Activated T-cell treated with anti-CD3 and anti-CD28 coated beads, Interleukin-2, amount 50 U/mL, for 48 hours (primary cell): ENCODE results near the gene COBL.

Experiments
- DNase-seq, 2 experiments: peaks; one replicate each; pipeline ENCODE4 v3.0.0-alpha.2; 2020

COBL gene

DNA sequence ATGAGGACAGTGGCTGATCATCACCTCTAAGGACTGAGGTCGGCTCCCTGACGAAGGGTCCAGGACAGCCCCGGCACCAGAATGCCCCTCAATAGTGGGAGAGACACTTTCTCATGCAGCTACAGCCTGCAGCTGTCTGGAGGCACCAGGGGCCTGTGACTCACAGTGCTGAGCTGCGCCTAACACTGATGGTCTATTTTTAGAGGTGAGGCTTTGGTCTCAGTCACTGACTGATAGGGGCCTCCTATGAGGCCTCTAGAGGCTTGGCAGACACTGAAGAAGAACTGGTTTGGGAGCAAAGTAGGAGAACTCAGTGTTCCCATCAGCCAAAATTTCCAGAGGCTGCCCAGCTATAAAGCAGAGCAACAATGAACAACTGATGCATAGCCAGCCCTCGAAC lies 130.1 kb downstream of the COBL start:
- no peak for DNase-seq

DNA sequence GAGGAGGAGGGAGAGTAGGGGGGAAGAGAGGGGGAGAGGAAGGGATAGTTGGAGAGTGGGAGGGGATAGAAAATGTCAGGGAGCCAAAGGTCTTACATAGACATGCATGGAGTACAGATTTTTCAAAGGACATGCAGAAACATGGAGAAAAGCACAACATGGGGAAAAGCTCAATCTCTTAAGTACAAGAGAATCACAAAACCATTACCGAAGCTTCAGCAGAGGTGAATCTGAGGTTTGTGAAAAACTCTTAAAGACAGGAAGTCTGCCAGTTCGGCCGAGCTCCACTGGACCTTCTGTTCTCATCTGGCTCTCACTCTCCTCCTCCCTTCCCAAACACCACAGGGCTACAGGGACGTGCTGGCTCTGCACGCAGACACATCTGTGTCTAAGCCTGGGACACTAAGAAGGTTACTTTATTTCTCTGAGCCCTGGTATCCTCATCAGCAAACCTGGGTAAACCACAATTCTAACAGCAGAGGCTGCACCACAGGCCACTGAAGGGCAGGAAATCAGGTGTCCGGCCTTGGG lies 133.9 kb downstream of the COBL start:
- DNase-seq: no peak

DNA sequence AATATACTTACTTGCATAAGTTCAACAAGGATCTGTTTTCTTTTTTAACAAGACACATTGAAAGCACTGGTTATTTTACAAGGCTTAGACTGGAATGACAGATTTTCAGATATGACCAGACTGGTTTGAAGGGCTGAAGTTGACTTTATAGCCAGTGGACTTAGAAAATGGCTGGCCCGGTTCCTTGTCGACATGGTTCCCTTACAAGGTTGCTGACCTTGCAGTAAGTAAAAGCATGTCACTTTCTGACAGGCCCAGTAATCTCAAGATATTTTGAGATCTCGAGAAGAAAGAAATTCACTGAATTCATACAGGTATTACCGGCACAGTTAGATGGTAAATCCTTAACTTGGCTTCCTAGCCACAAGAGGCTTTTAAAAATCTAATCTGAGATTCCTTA lies 136.5 kb downstream of the COBL start:
- no peak for DNase-seq

DNA sequence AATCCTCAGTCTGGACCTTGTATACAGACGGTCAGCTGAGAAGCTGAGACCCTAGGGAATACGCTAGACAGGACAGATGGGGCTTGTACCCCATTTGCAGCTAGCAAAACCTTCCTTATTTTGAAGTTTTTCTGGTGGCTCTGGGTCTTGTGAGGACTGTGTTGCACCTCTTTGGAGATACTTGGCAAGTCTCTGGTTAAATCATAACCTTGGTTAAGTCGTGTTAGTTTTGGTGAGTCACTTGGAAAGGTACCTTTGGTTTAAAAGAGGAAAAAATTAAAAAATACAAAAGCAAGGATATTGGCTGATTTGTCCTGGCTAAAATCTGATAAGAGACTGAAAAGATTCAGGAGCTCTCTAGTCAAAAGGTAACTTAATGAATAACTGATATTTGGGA lies 140.6 kb downstream of the COBL start:
- no peak for DNase-seq

DNA sequence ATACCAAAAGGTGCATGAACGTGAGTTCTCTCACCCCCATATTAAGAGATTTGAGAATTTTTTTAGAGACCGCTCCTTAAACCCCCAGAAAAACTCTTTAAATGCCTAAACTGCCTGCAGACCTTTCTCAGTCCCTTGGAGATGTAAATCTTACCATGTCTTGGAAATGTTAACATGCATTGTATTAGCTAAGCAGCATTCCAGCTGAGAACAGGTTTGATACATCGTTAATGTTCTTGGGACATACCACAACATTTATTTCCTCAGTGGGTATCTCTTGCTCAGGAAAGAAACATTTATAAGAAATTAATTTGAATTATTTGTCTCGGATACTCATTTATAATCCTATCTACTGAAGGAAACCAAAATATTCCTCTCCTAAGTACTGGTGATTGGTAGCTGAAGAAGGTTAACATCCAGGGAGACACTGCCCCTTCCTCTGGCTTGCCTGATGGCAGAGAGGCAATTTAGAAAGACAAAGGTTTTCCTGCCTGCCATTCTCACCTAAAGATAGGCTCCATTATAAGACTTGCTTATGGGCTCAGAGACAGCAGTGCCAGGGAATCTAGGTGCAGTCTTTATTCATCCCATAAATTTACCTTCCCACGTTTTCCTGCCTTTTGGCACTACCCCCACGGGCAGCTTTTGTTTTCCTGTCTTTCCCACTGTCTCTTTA lies 141.2 kb downstream of the COBL start:
- no peak for DNase-seq

DNA sequence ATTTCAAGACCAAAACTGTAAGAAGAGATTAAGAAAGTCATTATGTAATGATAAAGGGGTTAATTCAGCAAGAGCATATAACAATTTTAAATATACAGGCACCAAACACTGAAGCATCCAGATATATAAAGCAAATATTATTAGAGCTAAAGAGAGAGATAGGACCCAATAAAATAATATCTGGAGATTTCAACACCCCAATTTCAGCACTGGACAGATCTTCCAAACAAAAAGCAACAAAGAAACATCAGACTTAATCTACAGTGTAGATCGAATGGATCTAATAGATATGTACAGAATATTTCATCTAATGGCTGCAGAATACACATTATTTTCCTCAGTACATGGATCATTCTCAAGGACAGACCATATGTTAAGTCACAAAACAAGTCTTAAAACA lies 151.3 kb downstream of the COBL start:
- DNase-seq: no peak

DNA sequence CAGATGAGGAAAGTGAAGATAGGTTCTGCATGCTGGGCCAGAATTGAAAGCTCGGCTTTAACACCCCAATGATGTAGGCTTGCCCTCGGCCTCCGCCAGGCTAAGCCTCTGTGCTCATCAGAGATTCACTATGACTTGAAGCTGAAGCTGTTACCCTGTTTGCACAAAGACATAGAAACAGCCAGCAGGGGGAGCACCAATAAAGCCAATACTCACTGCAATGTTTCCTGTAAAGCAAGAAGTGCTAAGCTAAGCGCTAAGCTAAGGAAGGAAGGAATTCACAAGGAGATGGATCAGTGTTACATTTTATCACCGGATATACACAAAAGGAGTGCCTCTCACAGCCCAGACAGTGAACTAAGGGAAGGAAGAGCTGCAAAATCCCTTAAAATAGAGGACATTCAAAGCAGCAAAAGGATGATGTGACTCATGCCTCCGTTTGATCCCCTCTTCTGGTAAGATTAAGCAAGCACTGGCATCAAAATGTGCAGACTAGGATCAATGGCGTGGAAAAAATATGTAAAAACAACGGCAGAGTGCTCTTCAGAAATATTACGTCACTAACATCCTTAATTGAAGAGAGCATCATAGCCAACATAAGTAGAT lies 153.8 kb downstream of the COBL start:
- DNase-seq: peak; percentile 82 to 83

DNA sequence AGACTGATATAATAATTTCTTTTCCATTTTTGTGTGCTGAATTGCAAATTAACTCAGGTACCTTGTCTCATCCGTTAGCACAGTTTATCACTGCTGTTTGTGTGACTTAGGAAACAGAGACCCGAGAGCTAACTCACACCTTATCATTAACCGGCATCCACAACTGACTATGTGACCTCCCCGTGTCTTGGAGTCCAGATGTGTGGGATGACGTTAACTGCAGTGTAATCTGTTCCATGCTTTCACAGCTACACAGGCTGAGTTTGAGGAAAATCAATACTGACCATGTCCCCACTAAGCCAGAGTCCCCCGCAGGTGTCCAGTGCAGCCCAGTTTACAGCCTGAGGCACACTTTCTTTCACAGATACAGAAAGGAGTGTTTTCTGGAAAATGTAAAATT lies 154.7 kb downstream of the COBL start:
- no peak for DNase-seq

DNA sequence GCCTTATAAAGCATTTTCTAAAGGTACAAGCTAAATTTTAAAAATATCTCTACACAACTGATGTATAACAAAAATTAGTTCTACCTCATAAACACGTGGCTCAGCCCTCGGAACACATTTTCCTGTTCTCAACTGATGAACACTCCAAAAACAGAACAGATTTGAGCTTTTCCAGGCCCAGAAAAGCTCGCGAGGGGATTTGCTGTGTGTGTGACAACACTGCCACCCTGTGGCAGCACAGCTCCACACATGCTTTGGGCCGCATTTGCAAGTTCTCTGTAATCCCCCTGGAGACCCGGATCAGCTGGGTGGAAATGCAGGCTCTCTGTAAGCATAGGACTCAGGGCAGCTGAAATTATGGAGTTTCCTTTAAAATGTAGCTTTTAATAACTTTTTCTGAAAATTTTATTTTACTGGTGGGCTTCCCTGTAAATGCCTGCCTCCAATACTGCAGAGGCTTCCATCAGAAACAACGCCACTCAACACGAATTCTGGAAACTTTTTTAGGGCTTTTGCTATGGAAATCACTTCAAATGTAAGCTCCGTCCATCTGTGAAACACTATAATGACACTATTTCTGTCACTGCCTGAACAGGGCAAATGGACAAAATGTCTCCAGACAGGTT lies 155.5 kb downstream of the COBL start:
- DNase-seq: peak; percentile 62 to 70

DNA sequence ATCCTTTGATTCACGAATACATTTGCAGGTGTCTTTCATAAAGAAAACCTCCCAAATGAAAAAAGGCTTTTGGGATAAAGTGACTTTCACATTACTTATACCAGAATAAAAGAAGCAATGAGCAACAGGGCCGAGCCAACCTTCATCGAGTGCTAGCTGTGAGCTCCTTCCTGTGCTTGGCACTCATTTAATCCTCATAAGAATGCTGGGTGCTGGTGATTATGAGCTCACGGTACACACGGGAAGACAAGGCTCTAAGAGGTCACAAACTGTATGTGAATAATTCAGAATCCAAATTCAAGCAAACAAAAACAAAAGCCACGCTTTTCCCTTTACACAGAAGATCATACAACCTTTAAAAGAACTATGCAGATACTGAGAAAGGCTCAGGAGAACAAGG lies 156.2 kb downstream of the COBL start:
- no peak for DNase-seq

DNA sequence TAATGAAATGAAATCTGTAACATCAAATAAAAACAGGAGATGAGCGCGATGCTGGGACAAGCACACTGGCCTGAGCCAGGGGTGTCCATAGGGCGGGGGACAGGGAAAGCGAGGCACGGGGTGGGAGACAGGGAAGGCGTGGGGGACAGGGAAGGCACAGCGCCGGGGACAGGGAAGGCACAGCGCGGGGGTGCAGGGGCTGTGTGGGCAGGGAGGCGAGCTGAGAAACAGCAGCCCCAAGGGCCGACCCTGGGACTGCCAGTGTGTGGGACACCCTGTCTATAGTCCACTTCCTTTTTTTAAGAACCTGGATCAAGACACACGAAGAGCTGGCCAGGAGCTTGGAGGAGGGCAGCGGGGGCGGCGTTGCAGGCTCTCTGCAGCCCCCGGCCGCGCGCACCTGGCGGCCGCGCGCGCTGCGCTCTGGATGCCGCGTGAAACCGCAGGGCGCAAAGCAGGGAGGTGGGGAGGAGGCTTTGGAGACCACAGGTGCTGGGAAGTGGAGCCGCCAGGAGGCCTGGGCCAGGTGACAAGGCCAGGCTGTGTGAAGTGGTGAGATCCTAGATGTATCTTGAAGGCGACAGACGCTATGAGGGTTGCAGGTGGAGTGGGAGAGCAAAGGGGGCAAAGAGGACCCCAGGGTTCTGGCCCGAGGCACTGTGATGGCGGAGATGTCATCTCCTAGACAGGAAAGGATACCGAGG lies 157.7 kb downstream of the COBL start:
- DNase-seq: no peak

DNA sequence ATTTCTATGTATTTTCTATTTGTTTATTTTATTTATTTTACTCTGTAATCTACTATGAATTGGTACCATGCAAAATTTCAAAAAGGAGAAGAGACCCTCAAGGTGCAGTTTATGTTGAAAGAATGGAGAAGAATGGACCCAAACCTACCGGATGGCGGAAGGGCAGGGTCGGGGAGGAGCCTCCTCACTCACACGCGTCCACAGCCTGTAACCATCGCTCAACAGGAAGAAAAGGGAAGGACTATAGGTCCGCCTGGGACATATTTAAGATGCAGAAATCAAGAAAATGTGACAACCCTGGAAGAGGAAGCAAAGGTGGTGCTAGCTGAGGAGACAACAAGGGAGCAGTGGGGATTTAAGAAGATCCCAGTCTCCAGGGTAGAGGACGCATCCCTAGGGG lies 158.4 kb downstream of the COBL start:
- DNase-seq: no peak

DNA sequence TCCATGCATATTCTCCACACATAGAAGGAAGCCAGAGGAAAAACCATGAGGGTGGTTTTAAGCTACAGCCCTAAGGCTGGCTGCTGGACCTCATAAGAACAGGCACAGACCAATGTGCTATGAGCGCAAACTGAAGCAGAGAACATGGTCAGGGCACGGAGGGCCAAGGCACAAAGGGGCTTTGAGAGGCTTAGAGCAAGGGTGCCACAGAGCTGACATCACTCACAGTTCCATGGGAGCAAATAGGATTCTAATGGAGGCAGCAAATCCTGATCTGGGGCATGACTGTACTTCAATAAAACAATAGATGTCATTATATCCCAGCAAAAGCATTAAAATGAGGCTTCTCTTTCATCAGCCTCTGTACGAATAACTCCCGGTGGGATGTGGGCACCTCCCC lies 162.4 kb downstream of the COBL start:
- no peak for DNase-seq

DNA sequence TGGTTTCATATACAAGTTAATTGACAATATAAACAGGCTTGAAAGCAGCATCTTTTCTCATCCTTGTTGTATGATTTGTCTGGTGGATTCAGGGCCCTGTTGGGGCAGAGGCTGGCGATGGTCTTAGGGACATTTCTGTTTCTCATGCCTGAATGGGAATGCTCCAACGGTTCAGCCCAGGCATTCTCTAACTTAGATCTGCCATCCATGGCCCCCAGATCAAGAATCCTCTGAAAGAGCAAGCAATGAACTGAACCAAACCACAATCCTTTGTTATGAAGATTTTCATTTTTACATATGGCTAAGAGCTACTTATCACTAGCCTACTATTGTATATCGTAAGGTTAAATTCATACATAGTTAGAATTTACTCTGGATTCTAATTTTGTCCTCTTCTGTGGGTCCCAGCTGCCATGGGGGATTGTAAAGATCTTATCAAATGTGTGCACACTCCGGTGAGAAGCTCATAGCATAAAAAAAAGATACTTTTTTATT lies 163.9 kb downstream of the COBL start:
- no peak for DNase-seq

DNA sequence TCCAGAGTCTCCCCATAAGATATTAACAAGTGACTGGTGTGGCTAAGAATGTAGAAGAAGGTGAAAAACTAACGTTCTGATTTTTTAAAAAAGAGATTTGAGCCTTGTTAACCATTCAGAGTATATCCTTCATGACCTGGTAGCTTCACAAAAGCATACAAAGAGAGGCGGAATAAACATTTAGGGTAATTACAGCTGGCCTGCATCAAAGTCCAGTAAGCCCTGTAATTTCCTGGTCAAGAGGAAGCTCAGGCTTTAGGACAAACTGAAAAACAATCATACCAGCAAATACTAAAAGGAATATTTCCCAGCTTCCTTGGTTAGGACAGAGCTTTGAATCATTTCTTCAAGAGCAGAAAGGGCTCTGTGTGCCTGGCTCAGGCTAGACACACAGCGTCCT lies 165.2 kb downstream of the COBL start:
- DNase-seq: no peak

DNA sequence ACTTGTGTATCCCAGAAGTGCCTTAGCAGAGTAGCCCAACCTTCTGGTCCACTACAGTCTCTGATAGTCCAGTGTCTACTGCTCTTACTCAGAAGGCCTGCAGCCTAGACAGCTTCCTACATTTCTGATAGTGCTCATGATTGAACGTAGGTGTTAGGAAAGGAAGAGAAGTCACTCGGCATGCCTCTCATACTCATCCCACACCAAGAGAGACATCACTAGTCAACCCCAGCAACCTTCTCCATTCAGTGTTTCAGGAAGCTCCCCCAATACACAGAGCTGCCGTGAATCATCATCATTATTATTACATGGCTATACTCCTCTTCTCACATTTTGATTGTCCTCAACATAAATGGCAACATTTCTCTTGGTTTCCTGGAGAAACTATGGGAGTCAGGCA lies 166.4 kb downstream of the COBL start:
- no peak for DNase-seq

DNA sequence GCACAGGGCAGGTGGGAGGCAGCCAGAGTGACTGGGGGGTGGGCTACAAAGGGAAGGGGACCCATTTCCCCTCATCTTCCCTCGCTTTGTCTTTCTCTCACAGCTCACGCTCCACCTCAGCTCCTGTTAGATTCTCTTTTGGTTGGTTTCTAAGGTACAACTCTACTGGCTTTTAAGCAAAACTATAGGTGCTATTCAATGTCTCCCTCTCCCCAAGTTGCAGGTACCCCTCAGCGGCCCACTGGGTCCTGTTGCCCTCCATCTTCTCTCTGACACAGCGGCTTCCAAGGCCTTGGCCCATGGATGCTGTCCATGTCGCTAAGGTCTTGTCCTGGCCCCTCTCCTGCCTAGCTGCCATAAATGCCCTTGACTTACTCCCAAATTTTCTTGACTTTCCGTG lies 168.4 kb downstream of the COBL start:
- DNase-seq: no peak

DNA sequence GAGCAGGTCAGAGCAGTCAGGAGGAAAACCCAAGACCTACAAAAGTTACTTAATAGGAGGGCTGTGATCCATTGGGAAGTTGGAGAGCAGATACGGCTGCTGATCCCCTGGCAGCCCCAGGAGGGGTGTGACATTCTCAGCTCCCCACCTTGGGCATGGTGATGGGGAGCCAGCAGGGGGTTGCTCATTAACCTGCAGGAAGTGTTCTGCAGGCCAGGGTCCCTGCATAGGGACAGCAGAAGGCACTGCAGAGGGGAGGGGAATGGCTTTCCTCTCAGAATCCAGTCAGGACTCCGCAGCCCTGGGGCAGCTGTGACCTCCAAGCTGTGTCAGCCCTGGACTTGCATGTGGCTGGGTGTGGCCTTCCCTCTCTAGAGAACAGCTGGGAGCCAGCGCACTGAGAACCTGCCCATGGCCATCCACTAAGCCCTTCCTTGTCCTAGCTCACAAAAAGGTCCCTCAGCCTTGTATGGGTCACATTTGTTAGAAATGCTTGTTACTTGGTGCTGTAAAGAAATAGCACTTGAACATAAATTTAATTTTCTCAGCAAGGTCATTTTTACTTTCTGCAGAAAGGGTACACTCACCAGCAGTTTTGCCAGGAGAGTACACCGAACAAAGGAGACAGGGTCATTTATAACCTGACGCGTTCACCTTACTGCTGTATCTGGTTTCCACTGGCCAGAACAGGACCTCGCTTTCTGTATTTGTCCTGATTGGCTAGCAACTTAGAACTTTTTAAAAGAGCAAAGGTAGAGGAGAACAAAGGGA lies 169.6 kb downstream of the COBL start:
- no peak for DNase-seq

DNA sequence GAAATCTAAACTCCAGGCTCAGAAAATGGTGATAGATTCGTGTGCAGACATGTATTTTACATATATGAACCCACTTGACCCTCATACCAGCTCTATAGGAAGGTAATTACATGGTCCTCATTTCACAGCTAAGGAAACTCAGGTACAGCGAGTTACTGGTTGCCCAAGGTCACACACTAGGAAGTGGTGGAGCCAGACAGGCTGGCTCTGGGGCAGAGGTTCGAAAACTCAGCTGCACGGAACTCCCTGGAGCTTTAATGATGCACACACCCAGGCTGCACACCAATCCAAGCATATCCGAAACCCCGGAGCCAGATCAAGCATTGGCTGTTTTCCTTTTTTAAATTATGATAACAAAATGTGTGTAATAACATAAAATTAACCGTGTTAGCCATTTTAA lies 172.4 kb downstream of the COBL start:
- no peak for DNase-seq

DNA sequence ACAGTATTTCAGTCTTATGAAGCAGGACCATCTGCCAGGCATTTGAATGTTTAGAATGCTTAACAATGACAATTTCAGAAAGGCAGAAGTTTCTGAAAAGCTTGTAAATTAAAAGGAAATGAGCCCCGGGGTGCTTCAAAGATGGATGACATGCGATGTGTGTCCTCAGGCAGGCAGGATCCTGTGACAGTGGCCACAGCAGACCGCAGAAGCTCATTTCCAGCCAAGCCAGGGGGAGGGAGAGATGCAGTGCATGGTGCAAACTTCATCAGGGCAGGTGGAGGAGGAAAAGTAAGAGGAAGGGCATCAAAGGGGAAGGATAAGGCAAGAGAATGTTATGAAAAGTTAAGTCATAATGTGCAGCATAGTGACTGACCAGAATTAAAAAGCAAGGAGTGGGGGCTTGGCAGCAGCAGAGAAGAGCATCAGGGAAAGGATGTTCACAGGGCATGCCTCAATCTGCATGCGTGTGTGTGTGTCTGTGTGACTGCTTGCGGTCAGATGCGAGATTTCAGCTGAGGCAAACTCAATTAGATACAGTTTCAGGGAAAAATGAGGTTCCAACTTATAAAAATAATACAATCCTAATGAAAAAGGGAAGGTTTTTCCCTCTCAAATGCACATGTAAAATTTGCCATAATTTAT lies 173.7 kb downstream of the COBL start:
- DNase-seq: no peak

DNA sequence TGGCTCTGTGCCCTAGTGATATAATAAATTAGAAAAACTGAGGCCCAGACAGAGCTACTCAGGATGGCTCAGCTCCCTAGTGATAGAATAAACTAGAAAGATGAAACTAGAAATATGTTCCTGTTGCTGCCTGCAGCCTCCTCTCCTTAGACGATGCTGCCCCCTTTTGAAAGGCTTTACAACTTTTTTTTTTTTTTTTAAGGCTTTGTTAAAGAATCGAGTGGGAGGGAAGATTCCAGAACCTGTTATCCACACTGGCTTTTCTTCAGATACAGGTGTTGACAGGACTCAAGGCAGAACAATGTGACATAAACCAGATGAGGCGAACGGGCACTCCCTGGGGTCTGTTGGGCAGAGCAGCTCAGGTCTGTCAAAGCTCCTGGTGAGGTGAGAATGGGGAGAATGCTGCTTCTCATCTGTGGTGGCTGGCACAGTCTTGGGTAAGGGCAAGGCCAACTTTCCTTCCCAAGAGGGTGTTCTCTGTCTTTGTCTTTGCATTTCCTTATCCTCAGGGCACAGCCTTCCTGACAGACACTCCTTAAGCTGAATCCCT lies 175.1 kb downstream of the COBL start:
- peak in 1 of 2 experiments; percentile 22 for DNase-seq
